MCF 10A (cell line): ENCODE results near the gene GPR137C. TPM values are rescaled to one million over a fixed set of nuclear protein-coding genes. Genes with fewer than 3 reads are reported as not detected.

Source experiments
- BruUV-seq: library from RNA; stranded (reverse); fragments of 400-500 nt; replicated peaks from 2 replicates; lab custom pipeline; 2021; lab: Mats Ljungman, UMichigan
- CTCF ChIA-PET: fragments of 300-600 bp; sonication (Branson Sonifier 250); formaldehyde crosslinking; extraction: SDS; loops from one replicate; lab custom pipeline; 2021; ENCODE audit warnings: antibody characterized with exemption, inconsistent platforms; lab: Yijun Ruan, JAX
- POLR2A ChIA-PET: fragments of 300-600, 350-650 bp; sonication (Branson Sonifier 250); formaldehyde crosslinking; extraction: SDS; loops from one replicate; lab custom pipeline; 2020; ENCODE audit warnings: antibody characterized with exemption, inconsistent platforms; lab: Yijun Ruan, JAX
- DNase-seq: peaks from one replicate; pipeline ENCODE4 v3.0.0-alpha.2; 2018; ENCODE audit not compliant: unreplicated experiment
- H3K27ac Mint-ChIP-seq: one replicate; pipeline ENCODE4 v1.8.0; 2022; ENCODE audit warnings: mild to moderate bottlenecking, low read depth, mixed read lengths; ENCODE audit not compliant: unreplicated experiment
- H3K27me3 Mint-ChIP-seq: one replicate; pipeline ENCODE4 v1.8.0; 2022; ENCODE audit warnings: mixed read lengths; ENCODE audit not compliant: insufficient read depth, unreplicated experiment
- H3K36me3 Mint-ChIP-seq: one replicate; pipeline ENCODE4 v1.8.0; 2022; ENCODE audit warnings: mild to moderate bottlenecking, moderate library complexity, mixed read lengths; ENCODE audit not compliant: insufficient read depth, unreplicated experiment
- H3K4me1 Mint-ChIP-seq: one replicate; pipeline ENCODE4 v1.8.0; 2022; ENCODE audit warnings: mixed read lengths; ENCODE audit not compliant: insufficient read depth, unreplicated experiment
- H3K4me3 Mint-ChIP-seq: one replicate; pipeline ENCODE4 v1.8.0; 2022; ENCODE audit warnings: mild to moderate bottlenecking, moderate library complexity, mixed read lengths; ENCODE audit not compliant: unreplicated experiment
- H3K9me3 Mint-ChIP-seq: one replicate; pipeline ENCODE4 v1.8.0; 2022; ENCODE audit warnings: mixed read lengths; ENCODE audit not compliant: unreplicated experiment
- intact Hi-C: fragments of 100-400 bp; cut with micrococcal nuclease; formaldehyde crosslinking; loops from 2 replicates; pipeline ENCODE4 v1.14.1; 2022
- total RNA-seq: library from RNA; stranded (reverse); gene quantifications from 2 replicates; pipeline ENCODE4 v1.2.3, GENCODE V29; 2022
- TF ChIP-seq, protein P1 (sequence below): fragments of 200-600 bp; IDR thresholded peaks from one replicate; pipeline ENCODE4 v1.8.0; 2022; ENCODE audit warnings: antibody characterized with exemption, mild to moderate bottlenecking; ENCODE audit not compliant: unreplicated experiment

Gene GPR137C
- total RNA-seq, 1 experiment from 2014 or later, result not detected

DNA sequence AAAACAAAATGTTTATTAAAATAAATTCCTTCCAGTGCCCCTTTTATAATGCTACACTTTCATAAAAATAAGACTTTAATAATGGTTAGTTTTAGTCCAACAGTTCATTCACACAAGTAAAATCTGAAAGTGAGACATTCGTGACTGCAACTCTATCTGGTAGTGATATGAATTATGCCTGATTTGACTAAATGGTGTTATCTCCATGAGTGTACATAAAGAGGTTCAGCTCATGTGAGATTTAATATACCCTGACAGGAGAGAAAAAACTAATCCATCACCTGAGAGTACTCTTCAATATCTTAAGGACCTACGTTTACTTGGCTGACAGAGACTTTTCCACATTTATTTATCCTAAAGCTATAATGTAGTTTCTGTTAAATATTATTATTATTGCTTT is 108.7 kb downstream of the GPR137C start:
- no peaks in the 10 kb centered on the region for H3K9me3 Mint-ChIP-seq
- intact Hi-C loops, result no loop called here
- no peak for DNase-seq
- no peak overlapping the region for H3K4me3 Mint-ChIP-seq
- BruUV-seq, result no TSS peak
- H3K36me3 Mint-ChIP-seq, result peaks cover 59% of the 10 kb centered on the region
- TF ChIP-seq, protein P1, sequence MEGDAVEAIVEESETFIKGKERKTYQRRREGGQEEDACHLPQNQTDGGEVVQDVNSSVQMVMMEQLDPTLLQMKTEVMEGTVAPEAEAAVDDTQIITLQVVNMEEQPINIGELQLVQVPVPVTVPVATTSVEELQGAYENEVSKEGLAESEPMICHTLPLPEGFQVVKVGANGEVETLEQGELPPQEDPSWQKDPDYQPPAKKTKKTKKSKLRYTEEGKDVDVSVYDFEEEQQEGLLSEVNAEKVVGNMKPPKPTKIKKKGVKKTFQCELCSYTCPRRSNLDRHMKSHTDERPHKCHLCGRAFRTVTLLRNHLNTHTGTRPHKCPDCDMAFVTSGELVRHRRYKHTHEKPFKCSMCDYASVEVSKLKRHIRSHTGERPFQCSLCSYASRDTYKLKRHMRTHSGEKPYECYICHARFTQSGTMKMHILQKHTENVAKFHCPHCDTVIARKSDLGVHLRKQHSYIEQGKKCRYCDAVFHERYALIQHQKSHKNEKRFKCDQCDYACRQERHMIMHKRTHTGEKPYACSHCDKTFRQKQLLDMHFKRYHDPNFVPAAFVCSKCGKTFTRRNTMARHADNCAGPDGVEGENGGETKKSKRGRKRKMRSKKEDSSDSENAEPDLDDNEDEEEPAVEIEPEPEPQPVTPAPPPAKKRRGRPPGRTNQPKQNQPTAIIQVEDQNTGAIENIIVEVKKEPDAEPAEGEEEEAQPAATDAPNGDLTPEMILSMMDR, result no peak
- H3K4me1 Mint-ChIP-seq, result no peaks in the 10 kb centered on the region
- CTCF ChIA-PET, result interaction anchor here (0.6 to 0.9 kb wide), 2 partner anchors 10 kb away, joined by 3 to 4 read pairs; no protein-coding TSS in a partner anchor
- POLR2A ChIA-PET, result no interaction called here
- H3K27me3 Mint-ChIP-seq, result no peaks in the 10 kb centered on the region
- H3K27ac Mint-ChIP-seq, result no peak overlapping the region

DNA sequence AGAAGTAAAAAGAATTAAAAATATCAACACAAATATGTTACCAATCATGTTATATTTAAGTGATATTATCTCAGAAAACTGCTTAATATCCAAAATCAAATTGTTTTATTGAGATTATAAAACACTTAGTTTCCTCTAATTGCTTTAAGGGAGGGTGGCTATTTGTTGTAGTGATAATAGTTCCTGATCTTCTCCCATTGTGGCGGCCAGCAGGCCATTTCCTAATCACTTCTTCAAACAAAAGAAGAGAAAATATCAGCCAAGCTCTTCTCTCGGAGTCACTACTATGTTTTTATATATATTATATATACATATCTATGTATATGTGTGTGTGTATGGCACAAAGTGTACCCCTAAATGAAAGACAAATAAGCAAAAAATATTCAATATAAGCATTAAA is 111.2 kb downstream of the GPR137C start:
- H3K27me3 Mint-ChIP-seq, result no peaks in the 10 kb centered on the region
- BruUV-seq, result no TSS peak
- DNase-seq, result no peak
- TF ChIP-seq, protein P1, result no peak
- H3K4me3 Mint-ChIP-seq, result no peak overlapping the region
- ChIA-PET CTCF (no interaction called here), POLR2A (no interaction called here)
- intact Hi-C loops, result no loop called here
- no peaks in the 10 kb centered on the region for H3K9me3 Mint-ChIP-seq
- H3K36me3 Mint-ChIP-seq, result peaks cover 54% of the 10 kb centered on the region
- no peaks in the 10 kb centered on the region for H3K4me1 Mint-ChIP-seq
- no peak overlapping the region for H3K27ac Mint-ChIP-seq

DNA sequence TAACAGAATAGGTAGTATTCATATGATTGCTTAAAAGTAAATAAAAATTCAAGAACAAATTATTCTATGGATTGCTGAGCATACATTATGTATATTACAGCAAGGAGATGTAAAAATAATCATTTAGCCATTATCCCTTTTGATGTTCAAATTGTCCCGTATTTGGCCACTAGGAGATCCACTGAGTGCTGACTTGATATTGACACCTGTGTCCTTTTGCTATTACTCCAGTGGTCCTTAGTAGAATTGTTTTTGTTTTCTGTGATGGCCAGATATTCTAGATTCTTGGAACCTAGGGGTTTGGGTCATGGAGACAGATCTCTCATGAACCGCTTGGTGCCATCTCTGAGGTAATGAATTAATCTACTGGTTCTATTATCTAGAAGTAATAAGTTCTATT is 126.0 kb downstream of the GPR137C start:
- DNase-seq, result peak; percentile 32
- no peak overlapping the region for H3K4me3 Mint-ChIP-seq
- no peaks in the 10 kb centered on the region for H3K4me1 Mint-ChIP-seq
- BruUV-seq, result no TSS peak
- H3K36me3 Mint-ChIP-seq, result peaks cover 58% of the 10 kb centered on the region
- H3K27ac Mint-ChIP-seq, result peak overlapping the region; percentile 2
- intact Hi-C loops, result no loop called here
- POLR2A ChIA-PET, result interaction anchor here (0.6 to 1.2 kb wide), 2 partner anchors 13 to 109 kb away, joined by 3 read pairs; no protein-coding TSS in a partner anchor
- CTCF ChIA-PET, result interaction anchor here (1.5 kb wide), 1 partner anchor 13 kb away, joined by 3 read pairs; no protein-coding TSS in a partner anchor
- TF ChIP-seq, protein P1, result peak; percentile 39
- H3K27me3 Mint-ChIP-seq, result no peaks in the 10 kb centered on the region
- no peaks in the 10 kb centered on the region for H3K9me3 Mint-ChIP-seq

- TF ChIP-seq, protein P1, result no peak
- H3K4me1 Mint-ChIP-seq, result peaks cover 12% of the 10 kb centered on the region
These were observed 131.4 kb downstream of the GPR137C start for GRCh38 chr14:52683985-52684520.

More at GRCh38 chr14:52683985-52684520, 131.4 kb downstream of the GPR137C start:
- Mint-ChIP-seq H3K27me3 (no peaks in the 10 kb centered on the region), H3K27ac (no peak overlapping the region), H3K36me3 (peaks cover 13% of the 10 kb centered on the region), H3K9me3 (no peaks in the 10 kb centered on the region), H3K4me3 (no peak overlapping the region)
- ChIA-PET CTCF (interaction anchor here (0.6 to 0.8 kb wide), 2 partner anchors 31 to 555 kb away, joined by 3 read pairs; no protein-coding TSS in a partner anchor), POLR2A (interaction anchor here (0.6 to 3.7 kb wide), 6 partner anchors 8 to 132 kb away, joined by 3 to 22 read pairs (median 3); partner anchors contain the start of genes ERO1A, GPR137C and TXNDC16)
- intact Hi-C loops, result no loop called here
- DNase-seq, result no peak
- BruUV-seq, result no TSS peak
